ELF-1 (cell line): ENCODE measurements around the gene GPR37.

Experiments used
- DNase-seq: peaks from one replicate; pipeline ENCODE4 v3.0.0-alpha.2; 2016; ENCODE audit warnings: low read depth, low spot score

Gene GPR37

GRCh38 chr7:124728610-124729009 lies 37.0 kb downstream of the GPR37 start:
- DNase-seq: no peak

GRCh38 chr7:124724507-124725192 lies 40.9 kb downstream of the GPR37 start:
- DNase-seq: no peak

GRCh38 chr7:124724079-124724478 lies 41.5 kb downstream of the GPR37 start:
- no peak for DNase-seq

- no peak for DNase-seq
Observed at GRCh38 chr7:124723012-124723411, 42.6 kb downstream of the GPR37 start.

GRCh38 chr7:124722292-124722691 lies 43.3 kb downstream of the GPR37 start:
- DNase-seq: no peak

- no peak for DNase-seq
Observed at GRCh38 chr7:124720195-124720594, 45.4 kb downstream of the GPR37 start.

- DNase-seq: no peak
Observed at GRCh38 chr7:124718032-124718766, 47.4 kb downstream of the GPR37 start.

GRCh38 chr7:124716894-124717293 lies 48.7 kb downstream of the GPR37 start:
- no peak for DNase-seq

- no peak for DNase-seq
Observed at GRCh38 chr7:124713086-124713485, 52.5 kb downstream of the GPR37 start.

- no peak for DNase-seq
Observed at GRCh38 chr7:124712017-124712416, 53.6 kb downstream of the GPR37 start.

- no peak for DNase-seq
Observed at GRCh38 chr7:124702385-124702784, 63.2 kb downstream of the GPR37 start.

- no peak for DNase-seq
Observed at GRCh38 chr7:124701955-124702354, 63.6 kb downstream of the GPR37 start.

- DNase-seq: no peak
Observed at GRCh38 chr7:124700655-124701054, 64.9 kb downstream of the GPR37 start.

GRCh38 chr7:124698964-124699363 lies 66.6 kb downstream of the GPR37 start:
- no peak for DNase-seq

GRCh38 chr7:124697746-124698145 lies 67.8 kb downstream of the GPR37 start:
- DNase-seq: no peak
